Measurements from ENCODE around the gene DDHD1. TPM values are rescaled to one million over a fixed set of nuclear protein-coding genes. Genes with fewer than 3 reads are reported as not detected.

DDHD1 gene
- total and polyA plus RNA-seq, 2 experiments from 2014 or later, result 11.2 to 28.9 TPM

DNA sequence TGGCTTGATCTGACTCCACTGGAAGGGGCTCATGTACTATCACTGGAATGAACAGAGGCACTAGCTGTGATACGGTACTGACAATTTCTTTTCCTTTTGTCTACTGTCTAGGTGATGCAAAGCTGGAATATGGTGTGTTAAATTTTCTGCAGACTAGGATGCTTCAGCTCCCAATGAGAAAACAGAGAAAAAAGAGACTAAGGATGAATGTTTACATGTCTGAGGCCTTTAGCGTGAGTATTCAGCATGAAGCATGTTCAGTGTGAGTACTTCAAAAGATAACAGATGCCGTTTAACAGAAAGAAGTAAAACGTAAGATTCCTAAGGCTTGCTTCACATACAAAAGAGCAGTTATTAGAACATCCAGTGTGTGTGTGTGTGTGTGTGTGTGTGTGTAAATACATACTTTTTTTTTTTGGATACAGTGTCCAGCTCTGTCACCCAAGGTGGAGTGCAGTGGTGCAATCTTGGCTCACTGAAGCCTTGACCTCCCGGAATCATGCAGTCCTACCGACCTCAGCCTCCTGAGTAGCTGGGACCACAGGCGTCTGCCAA is 110.0 kb downstream of the DDHD1 start (continued):
- TF ChIP-seq ZNF462 (CRISPR knock-in tag; IDR thresholded peaks at IDR 0.05), result no peak
- no peak for TF ChIP-seq JUNB (IDR thresholded peaks at IDR 0.05; ENCODE audit: unreplicated experiment)
- TF ChIP-seq EZH2phosphoT487 (IDR thresholded peaks at IDR 0.05; ENCODE audit: unreplicated experiment), result no peak
- no peak for TF ChIP-seq POLR2AphosphoS5 (IDR thresholded peaks at IDR 0.05; ENCODE audit: low read depth)
- no peak for TF ChIP-seq STAT1 (IDR thresholded peaks at IDR 0.05; ENCODE audit: unreplicated experiment)

DNA sequence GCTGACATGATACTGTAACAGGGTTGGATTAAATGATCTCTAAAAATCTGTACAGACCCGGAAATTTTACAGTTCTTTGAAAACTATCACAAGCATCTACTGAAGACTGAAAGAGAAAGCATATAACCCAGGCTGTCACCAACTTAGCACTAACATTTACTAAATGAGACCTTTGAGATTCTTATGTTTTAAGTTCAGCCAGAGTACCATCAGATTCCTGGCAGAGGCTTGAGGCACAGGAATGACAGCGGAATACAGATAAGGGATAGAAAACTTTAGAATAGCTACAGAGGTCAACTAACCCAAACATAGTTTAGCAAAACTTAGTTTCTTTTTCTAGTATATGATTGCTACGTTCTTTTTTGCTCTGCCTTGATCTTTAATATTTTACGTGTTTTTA is 110.6 kb downstream of the DDHD1 start:
- no peak overlapping the region for H3K4me3 Mint-ChIP-seq
- Histone ChIP-seq H3K27me3 (ENCODE audit: insufficient read depth) (no peaks in the 10 kb centered on the region), H3K4me3 (no peak overlapping the region), H3K9me2 (ENCODE audit: insufficient read depth) (no peaks in the 10 kb centered on the region), H3K27ac (ENCODE audit: low read depth) (no peak overlapping the region), H2AFZ (no peak overlapping the region), H3K79me2 (replicated peaks; ENCODE audit: insufficient read depth) (no peaks in the 10 kb centered on the region), H3K4me1 (ENCODE audit: insufficient read depth) (no peaks in the 10 kb centered on the region), H3F3A (replicated peaks; ENCODE audit: low read depth) (no peaks in the 10 kb centered on the region), H3K4me2 (no peak overlapping the region), H4K20me1 (replicated peaks; ENCODE audit: insufficient read depth) (no peaks in the 10 kb centered on the region), H3K36me3 (ENCODE audit: insufficient read depth) (no peaks in the 10 kb centered on the region)
- H3K9me3 Mint-ChIP-seq, result no peaks in the 10 kb centered on the region
- no peak for DNase-seq (ENCODE audit: low spot score)
- H3K4me1 Mint-ChIP-seq, result no peaks in the 10 kb centered on the region
- H3K27ac Mint-ChIP-seq, result no peak overlapping the region
- no peaks in the 10 kb centered on the region for H3K27me3 Mint-ChIP-seq (ENCODE audit: insufficient read depth, low read depth, poor library complexity)
- TF ChIP-seq POLR2AphosphoS5 (IDR thresholded peaks at IDR 0.05; ENCODE audit: low read depth) (no peak), ETS1 (IDR thresholded peaks at IDR 0.05) (no peak)
- H3K36me3 Mint-ChIP-seq (ENCODE audit: low read depth), result peaks cover 5% of the 10 kb centered on the region
- no peak for ATAC-seq

Measured in GM23338 (cell line).